ENCODE results near the gene PAK6.
A peak's percentile ranks its signal among the peaks of the same experiment; 100 is the strongest.

DNA sequence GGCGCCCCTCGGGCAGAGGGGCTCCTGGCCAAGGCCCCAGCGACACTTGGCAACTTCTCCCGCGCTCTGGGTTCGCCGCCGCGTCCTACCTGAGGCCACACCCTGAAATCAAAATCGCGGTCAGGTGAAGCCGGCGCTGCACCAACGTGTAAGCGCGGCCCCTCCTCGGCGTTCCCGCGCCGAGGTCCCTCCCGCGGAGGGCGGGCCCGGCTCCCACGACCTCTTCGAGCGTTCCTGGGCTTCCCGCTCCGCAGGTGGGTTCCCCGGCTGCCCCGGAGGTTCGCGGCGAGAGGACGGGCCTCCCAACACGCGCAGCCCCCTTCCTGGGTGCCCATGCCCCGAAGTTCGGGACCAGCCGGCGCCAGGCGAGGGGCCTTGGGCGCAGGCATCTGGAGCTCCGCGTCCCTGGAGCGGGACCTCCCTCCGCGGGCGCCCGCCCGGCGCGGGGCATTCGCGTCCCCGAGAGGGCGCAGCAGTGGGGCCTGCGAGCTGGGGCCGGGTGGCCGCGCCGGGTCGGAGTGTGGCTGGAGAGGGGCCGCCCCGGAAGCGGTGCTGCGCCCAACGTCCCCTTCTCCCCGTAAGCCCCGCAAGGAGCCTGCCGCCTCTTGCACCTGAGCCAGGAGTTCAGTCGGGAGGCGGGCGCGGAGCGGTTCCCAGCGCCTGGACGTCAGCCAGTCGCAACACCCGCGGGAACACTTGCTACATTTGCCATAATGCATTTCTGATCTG is 13.7 kb downstream of the PAK6 start:
- peak; percentile 46 for TF ChIP-seq EZH2phosphoT487 (IDR thresholded peaks at IDR 0.05; ENCODE audit: low read depth, severe bottlenecking, unreplicated experiment)
- TF ChIP-seq, protein P1, sequence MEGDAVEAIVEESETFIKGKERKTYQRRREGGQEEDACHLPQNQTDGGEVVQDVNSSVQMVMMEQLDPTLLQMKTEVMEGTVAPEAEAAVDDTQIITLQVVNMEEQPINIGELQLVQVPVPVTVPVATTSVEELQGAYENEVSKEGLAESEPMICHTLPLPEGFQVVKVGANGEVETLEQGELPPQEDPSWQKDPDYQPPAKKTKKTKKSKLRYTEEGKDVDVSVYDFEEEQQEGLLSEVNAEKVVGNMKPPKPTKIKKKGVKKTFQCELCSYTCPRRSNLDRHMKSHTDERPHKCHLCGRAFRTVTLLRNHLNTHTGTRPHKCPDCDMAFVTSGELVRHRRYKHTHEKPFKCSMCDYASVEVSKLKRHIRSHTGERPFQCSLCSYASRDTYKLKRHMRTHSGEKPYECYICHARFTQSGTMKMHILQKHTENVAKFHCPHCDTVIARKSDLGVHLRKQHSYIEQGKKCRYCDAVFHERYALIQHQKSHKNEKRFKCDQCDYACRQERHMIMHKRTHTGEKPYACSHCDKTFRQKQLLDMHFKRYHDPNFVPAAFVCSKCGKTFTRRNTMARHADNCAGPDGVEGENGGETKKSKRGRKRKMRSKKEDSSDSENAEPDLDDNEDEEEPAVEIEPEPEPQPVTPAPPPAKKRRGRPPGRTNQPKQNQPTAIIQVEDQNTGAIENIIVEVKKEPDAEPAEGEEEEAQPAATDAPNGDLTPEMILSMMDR (IDR thresholded peaks at IDR 0.05; ENCODE audit: poor library complexity): peak; percentile 3

Data from hepatocyte (in vitro differentiated cells).